K562 (cell line): ENCODE data around the gene ETNK2. TPM values are rescaled to one million over a fixed set of nuclear protein-coding genes. Genes with fewer than 3 reads are reported as not detected.

ENCODE experiments used
- DIDO1 ChIP-seq: fragments of 450-650 bp; IDR thresholded peaks from 2 replicates; pipeline ENCODE4 v1.6.1; 2016; ENCODE audit warnings: low read depth, missing biosample characterization, missing genetic modification characterization
- KLF10 ChIP-seq: fragments of 250-450 bp; sonication (Bioruptor Pico); IDR thresholded peaks from 2 replicates; pipeline ENCODE4 v1.6.1; 2021; ENCODE audit warnings: matching md5 sums
- MAZ ChIP-seq, 2 experiments: fragments of 450-650 bp in 1 of 2; sonication (generic) in 1 of 2; formaldehyde crosslinking; IDR thresholded peaks in 1 of 2; conservative IDR thresholded peaks in 1 of 2; 2 replicates each; pipeline versions ENCODE4 v1.4.0 to v1.5.0; 2020; ENCODE audit warnings: mild to moderate bottlenecking in 1 of 2, missing genetic modification reagents in 1 of 2
- NCOA1 ChIP-seq: fragments of 450-650 bp; IDR thresholded peaks from 2 replicates; pipeline ENCODE4 v1.6.1; 2016; ENCODE audit warnings: low read depth
- RBM17 ChIP-seq: fragments of 200-400 bp; formaldehyde crosslinking; IDR thresholded peaks from 2 replicates; pipeline ENCODE4 v1.6.1; 2017; ENCODE audit warnings: low read depth, mild to moderate bottlenecking, low read length, borderline replicate concordance
- RBM22 ChIP-seq: fragments of 200-400 bp; formaldehyde crosslinking; IDR thresholded peaks from 2 replicates; pipeline ENCODE4 v1.6.1; 2018; ENCODE audit warnings: low read length, low read depth; ENCODE audit not compliant: poor library complexity, severe bottlenecking
- TEAD2 ChIP-seq: fragments of 450-650 bp; IDR thresholded peaks from 2 replicates; pipeline ENCODE4 v1.6.1; 2016; ENCODE audit warnings: missing genetic modification characterization, control low read depth, missing compliant biosample characterization
- YBX1 ChIP-seq: fragments of 450-650 bp; IDR thresholded peaks from 2 replicates; pipeline ENCODE4 v1.7.1; 2016; ENCODE audit warnings: mild to moderate bottlenecking
- ZFX ChIP-seq: sonication (generic); formaldehyde crosslinking; IDR thresholded peaks from 2 replicates; pipeline ENCODE4 v1.8.0; 2022; ENCODE audit warnings: mild to moderate bottlenecking, missing genetic modification reagents, moderate library complexity
- polyA plus RNA-seq, 8 experiments: library from polyadenylated mRNA; depleted of rRNA in 4 of 8; stranded (reverse) in 5 of 8; unstranded in 3 of 8; fragments of >200 nt; fragmentation: Nextera tagmentation in 2 of 8; fragmentation: Illumina TruSeq in 1 of 8; extraction: Ambion mirVana in 2 of 8; extraction: Trizol in 1 of 8; gene quantifications; 2 replicates each; pipeline versions ENCODE4 v1.2.1 to v1.2.3, GENCODE V29; 2011 to 2014; ENCODE audit warnings: inconsistent platforms in 1 of 8, missing spikeins in 1 of 8
- total RNA-seq, 7 experiments: library from RNA; depleted of rRNA in 6 of 7; stranded (reverse); fragments of >200 nt in 6 of 7; fragmentation: Illumina TruSeq in 2 of 7; extraction: Trizol in 2 of 7; gene quantifications; 2 replicates each; pipeline versions ENCODE4 v1.2.1 to v1.2.3, GENCODE V29; 2011 to 2021; ENCODE audit warnings: low replicate concordance in 1 of 7
- TF ChIP-seq, protein P1 (sequence below): sonication (generic); formaldehyde crosslinking; IDR thresholded peaks from 2 replicates; pipeline ENCODE4 v1.8.0; 2022; ENCODE audit warnings: mild to moderate bottlenecking, missing genetic modification reagents
- TF ChIP-seq, protein P2 (sequence below): fragments of 200-800 bp; sonication (Bioruptor generic); IDR thresholded peaks from 2 replicates; pipeline ENCODE4 v1.6.1; 2017; ENCODE audit warnings: missing genetic modification characterization, missing compliant biosample characterization
- TF ChIP-seq, protein P3 (sequence below): sonication (generic); formaldehyde crosslinking; IDR thresholded peaks from 2 replicates; pipeline ENCODE4 v1.8.0; 2022; ENCODE audit warnings: missing genetic modification reagents, mild to moderate bottlenecking, moderate library complexity, borderline replicate concordance
- TF ChIP-seq, protein P4 (sequence below): fragments of 250-450 bp; sonication (Bioruptor Pico); IDR thresholded peaks from 2 replicates; pipeline ENCODE4 v1.4.0; 2020; ENCODE audit warnings: mild to moderate bottlenecking, moderate library complexity

The ETNK2 gene
- total and polyA plus RNA-seq, 9 of the 15 experiments (the other 6 are each of a cell fraction or from before 2014, with no cell fraction given): 0.03 to 0.38 (median 0.13) TPM; not detected in 4

DNA sequence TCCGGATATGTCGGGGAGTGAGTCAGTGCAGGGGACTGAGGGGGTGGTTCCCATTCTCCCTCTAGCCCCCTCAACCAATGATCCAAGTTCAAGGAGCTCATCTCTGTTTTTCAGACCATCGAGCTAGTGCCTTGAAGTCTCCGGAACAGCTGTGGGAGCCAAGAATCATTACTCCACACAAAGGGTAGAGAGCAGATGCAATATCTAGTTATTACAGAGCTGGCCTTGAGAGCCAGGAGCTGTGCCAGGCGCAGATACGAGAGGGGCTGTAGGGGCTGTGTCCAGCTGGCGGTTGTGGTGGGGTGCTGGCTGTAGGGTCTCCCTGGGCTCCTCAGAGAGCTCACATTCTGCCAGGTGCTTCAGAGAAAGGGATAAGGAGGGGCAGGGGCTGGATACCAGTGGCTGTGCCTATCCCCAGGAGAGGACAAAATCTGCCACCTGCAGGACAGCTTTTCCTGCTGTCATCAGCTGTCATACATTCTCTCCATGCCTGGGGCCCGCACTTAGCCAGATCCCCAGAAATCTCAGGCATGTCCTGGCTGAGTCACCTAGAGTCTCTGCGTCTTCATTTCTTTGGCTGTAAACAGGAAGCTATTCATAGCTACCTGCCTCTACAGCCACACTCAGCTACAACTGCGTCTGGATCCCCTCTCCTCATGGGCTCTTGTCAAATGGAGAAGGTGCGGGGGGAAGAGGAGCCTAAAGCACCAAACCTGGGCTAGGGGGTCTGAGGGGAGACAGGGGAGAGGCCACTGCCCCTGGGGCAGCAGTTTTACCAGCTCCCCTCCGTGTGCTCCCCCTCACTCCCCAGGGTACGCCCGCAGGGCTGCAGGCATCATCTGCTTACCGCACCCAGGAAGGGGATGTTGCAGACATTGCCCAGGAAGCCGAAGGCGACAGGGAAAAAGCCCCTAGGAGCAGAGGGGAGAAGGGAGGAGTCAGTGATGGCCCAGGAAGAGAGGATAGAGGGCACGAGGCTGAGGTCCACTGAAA is 46.8 kb upstream of the ETNK2 start (continued):
- TF ChIP-seq, protein P1, sequence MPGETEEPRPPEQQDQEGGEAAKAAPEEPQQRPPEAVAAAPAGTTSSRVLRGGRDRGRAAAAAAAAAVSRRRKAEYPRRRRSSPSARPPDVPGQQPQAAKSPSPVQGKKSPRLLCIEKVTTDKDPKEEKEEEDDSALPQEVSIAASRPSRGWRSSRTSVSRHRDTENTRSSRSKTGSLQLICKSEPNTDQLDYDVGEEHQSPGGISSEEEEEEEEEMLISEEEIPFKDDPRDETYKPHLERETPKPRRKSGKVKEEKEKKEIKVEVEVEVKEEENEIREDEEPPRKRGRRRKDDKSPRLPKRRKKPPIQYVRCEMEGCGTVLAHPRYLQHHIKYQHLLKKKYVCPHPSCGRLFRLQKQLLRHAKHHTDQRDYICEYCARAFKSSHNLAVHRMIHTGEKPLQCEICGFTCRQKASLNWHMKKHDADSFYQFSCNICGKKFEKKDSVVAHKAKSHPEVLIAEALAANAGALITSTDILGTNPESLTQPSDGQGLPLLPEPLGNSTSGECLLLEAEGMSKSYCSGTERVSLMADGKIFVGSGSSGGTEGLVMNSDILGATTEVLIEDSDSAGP (CRISPR knock-in tag): no peak
- TF ChIP-seq, protein P2, sequence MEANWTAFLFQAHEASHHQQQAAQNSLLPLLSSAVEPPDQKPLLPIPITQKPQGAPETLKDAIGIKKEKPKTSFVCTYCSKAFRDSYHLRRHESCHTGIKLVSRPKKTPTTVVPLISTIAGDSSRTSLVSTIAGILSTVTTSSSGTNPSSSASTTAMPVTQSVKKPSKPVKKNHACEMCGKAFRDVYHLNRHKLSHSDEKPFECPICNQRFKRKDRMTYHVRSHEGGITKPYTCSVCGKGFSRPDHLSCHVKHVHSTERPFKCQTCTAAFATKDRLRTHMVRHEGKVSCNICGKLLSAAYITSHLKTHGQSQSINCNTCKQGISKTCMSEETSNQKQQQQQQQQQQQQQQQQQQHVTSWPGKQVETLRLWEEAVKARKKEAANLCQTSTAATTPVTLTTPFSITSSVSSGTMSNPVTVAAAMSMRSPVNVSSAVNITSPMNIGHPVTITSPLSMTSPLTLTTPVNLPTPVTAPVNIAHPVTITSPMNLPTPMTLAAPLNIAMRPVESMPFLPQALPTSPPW: peak; percentile 35; the same call in 1 of the 2 replicates
- TF ChIP-seq MAZ (CRISPR knock-in tag; conservative IDR thresholded peaks at IDR 0.05 in 1 of 2, IDR thresholded peaks at IDR 0.05 in 1 of 2) (peak in 1 of 2 experiments; percentile 25; a peak in 1 of 4 replicates), KLF10 (CRISPR knock-in tag) (no peak), RBM22 (no peak), YBX1 (no peak), NCOA1 (no peak), TEAD2 (tag) (no peak), DIDO1 (tag) (no peak), ZFX (no peak), RBM17 (no peak)
- TF ChIP-seq, protein P3, sequence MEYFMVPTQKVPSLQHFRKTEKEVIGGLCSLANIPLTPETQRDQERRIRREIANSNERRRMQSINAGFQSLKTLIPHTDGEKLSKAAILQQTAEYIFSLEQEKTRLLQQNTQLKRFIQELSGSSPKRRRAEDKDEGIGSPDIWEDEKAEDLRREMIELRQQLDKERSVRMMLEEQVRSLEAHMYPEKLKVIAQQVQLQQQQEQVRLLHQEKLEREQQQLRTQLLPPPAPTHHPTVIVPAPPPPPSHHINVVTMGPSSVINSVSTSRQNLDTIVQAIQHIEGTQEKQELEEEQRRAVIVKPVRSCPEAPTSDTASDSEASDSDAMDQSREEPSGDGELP: peak; percentile 25; the same call in 1 of the 2 replicates
- TF ChIP-seq, protein P4, sequence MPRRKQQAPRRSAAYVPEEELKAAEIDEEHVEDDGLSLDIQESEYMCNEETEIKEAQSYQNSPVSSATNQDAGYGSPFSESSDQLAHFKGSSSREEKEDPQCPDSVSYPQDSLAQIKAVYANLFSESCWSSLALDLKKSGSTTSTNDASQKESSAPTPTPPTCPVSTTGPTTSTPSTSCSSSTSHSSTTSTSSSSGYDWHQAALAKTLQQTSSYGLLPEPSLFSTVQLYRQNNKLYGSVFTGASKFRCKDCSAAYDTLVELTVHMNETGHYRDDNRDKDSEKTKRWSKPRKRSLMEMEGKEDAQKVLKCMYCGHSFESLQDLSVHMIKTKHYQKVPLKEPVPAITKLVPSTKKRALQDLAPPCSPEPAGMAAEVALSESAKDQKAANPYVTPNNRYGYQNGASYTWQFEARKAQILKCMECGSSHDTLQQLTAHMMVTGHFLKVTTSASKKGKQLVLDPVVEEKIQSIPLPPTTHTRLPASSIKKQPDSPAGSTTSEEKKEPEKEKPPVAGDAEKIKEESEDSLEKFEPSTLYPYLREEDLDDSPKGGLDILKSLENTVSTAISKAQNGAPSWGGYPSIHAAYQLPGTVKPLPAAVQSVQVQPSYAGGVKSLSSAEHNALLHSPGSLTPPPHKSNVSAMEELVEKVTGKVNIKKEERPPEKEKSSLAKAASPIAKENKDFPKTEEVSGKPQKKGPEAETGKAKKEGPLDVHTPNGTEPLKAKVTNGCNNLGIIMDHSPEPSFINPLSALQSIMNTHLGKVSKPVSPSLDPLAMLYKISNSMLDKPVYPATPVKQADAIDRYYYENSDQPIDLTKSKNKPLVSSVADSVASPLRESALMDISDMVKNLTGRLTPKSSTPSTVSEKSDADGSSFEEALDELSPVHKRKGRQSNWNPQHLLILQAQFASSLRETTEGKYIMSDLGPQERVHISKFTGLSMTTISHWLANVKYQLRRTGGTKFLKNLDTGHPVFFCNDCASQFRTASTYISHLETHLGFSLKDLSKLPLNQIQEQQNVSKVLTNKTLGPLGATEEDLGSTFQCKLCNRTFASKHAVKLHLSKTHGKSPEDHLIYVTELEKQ (CRISPR knock-in tag): no peak
